ENCODE results near the gene ZNF273. TPM values are rescaled to one million over a fixed set of nuclear protein-coding genes. Genes with fewer than 3 reads are reported as not detected.
"Not testable (repeated sequence)": the region's sequence is repeated elsewhere in the genome, so short reads cannot be mapped to it uniquely, and the experiment has no call there.

ZNF273 gene
- total RNA-seq, 2 donors from 2014 or later: 5.9 to 6.7 TPM

DNA sequence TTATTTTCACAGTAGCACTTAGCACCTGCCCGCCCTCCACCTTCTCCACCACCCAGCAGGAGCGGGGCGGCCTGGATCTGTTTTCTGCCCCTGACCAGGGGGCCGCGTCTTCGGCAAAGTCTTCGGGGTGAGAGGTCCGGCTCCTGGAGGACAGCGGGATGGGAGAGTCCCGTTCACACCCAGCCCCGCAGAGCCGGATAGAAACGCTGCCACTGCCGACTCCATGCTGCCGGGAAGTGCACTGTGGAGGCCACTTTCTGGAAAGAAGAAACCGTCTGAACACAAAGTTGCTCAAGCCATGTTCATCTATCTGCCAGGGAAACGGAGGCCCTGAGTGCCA is 14.5 kb upstream of the ZNF273 start:
- ATAC-seq: peak; percentile 46
- Mint-ChIP-seq H3K4me3 (peak overlapping the region; percentile 94), H3K4me1 (peaks cover 16% of the 10 kb centered on the region), H3K27ac (peak overlapping the region; percentile 81), H3K36me3 (ENCODE audit: low read depth) (peaks cover 6% of the 10 kb centered on the region), H3K27me3 (peaks cover 59% of the 10 kb centered on the region)
- DNase-seq: no peak
- no peaks in the 10 kb centered on the region for H3K9me3 ChIP-seq (ENCODE audit: control insufficient read depth, low read length, poor library complexity, severe bottlenecking)

GRCh38 chr7:64888901-64889685 is 14.0 kb upstream of the ZNF273 start:
- peak; percentile 50 for ATAC-seq
- Mint-ChIP-seq H3K36me3 (ENCODE audit: low read depth) (peaks cover 6% of the 10 kb centered on the region), H3K4me1 (peaks cover 16% of the 10 kb centered on the region), H3K27me3 (peaks cover 54% of the 10 kb centered on the region), H3K4me3 (peak overlapping the region; percentile 94), H3K27ac (peak overlapping the region; percentile 81)
- no peak for DNase-seq
- no peaks in the 10 kb centered on the region for H3K9me3 ChIP-seq (ENCODE audit: control insufficient read depth, low read length, poor library complexity, severe bottlenecking)

- peaks cover 47% of the 10 kb centered on the region for H3K27me3 Mint-ChIP-seq
- H3K27ac Mint-ChIP-seq: no peak overlapping the region
- ATAC-seq: no peak
- peak overlapping the region; percentile 76 for H3K4me3 Mint-ChIP-seq
- H3K4me1 Mint-ChIP-seq: peaks cover 16% of the 10 kb centered on the region
- peaks cover 6% of the 10 kb centered on the region for H3K36me3 Mint-ChIP-seq (ENCODE audit: low read depth)
- no peak for DNase-seq
- H3K9me3 ChIP-seq (ENCODE audit: control insufficient read depth, low read length, poor library complexity, severe bottlenecking): no peaks in the 10 kb centered on the region
Observed at GRCh38 chr7:64889686-64890162, 13.3 kb upstream of the ZNF273 start.

- H3K4me3 Mint-ChIP-seq: peak overlapping the region; percentile 12
- H3K27me3 Mint-ChIP-seq: peaks cover 42% of the 10 kb centered on the region
- ATAC-seq; H3K36me3 Mint-ChIP-seq (ENCODE audit: low read depth); DNase-seq; H3K9me3 ChIP-seq (ENCODE audit: control insufficient read depth, low read length, poor library complexity, severe bottlenecking); H3K27ac Mint-ChIP-seq: not testable (repeated sequence)
- peaks cover 16% of the 10 kb centered on the region for H3K4me1 Mint-ChIP-seq
Observed at GRCh38 chr7:64890273-64890672, 12.8 kb upstream of the ZNF273 start.

DNA sequence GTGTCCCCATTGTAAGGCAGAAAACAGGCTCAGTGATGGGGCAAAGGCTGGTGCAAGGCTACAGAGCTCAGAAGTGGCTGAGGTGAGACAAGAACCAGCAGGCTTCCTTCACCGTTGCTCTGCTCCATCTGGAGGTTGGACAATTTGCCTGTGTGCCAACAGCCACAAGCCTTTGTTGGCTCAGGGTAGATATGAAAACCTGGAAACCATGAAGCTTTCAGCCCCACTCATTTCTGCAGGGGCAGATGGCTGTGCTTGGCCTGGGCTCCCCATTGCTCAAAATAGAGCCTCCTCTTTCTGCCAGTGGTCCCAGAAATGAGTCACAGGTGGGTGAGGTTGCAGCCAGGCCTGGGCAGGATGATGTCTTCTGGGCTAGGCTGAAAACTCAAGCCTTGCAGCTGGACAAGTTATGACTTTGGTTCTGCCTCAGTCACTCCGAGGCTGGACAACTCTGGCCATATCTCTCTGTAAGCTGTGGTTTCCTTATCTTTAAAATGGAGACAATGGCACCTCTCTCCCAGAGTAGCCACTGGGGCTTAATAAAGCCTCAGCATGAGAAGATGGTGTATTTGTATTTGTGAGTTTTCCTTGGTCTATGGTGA is 12.2 kb upstream of the ZNF273 start:
- Mint-ChIP-seq H3K4me3 (no peak overlapping the region), H3K27ac (no peak overlapping the region), H3K4me1 (peaks cover 16% of the 10 kb centered on the region), H3K27me3 (peaks cover 36% of the 10 kb centered on the region), H3K36me3 (ENCODE audit: low read depth) (peaks cover 3% of the 10 kb centered on the region)
- ATAC-seq (no peak), DNase-seq (no peak)
- no peaks in the 10 kb centered on the region for H3K9me3 ChIP-seq (ENCODE audit: control insufficient read depth, low read length, poor library complexity, severe bottlenecking)

DNA sequence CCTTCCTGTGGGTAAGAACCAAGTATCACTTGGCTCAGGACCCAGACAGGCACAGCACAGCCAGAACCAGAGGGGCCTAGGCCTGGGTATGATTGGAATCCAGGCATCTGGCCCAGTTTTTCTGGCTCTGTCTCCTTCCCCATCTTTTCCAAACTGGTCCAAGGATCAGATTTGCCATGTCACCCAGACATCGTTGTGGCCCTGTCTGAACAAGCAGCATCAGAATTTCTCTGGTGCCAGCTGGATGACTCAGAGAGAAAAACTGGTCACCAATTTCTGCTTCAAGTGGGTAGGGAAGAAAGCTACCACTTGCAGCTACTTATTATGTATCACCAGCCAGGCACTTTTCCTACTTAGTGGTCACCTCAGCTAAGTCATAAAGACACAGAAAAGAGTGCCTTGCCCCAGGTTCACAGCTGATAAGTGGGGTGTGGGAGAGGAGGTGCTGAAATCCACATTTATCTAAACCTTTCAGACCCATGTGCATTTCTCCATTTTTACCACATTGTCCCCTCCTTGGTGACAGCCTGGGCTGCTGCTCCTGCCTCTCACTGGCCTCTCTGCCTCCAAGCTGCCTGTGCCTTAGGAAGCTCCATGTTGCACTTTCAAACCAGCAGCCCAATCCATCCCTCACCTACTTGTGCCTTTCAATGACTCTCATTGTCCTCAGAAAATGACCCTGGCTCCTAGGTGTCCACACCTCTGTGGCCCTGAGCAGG is 11.6 kb upstream of the ZNF273 start:
- not testable (repeated sequence) for H3K36me3 Mint-ChIP-seq (ENCODE audit: low read depth); ATAC-seq; H3K4me3 Mint-ChIP-seq; H3K27ac Mint-ChIP-seq; H3K9me3 ChIP-seq (ENCODE audit: control insufficient read depth, low read length, poor library complexity, severe bottlenecking); DNase-seq
- peaks cover 14% of the 10 kb centered on the region for H3K4me1 Mint-ChIP-seq
- peaks cover 29% of the 10 kb centered on the region for H3K27me3 Mint-ChIP-seq

- H3K9me3 ChIP-seq (ENCODE audit: control insufficient read depth, low read length, poor library complexity, severe bottlenecking): no peaks in the 10 kb centered on the region
- no peak for ATAC-seq
- Mint-ChIP-seq H3K36me3 (ENCODE audit: low read depth) (peaks cover 3% of the 10 kb centered on the region), H3K4me1 (peaks cover 11% of the 10 kb centered on the region), H3K27ac (no peak overlapping the region), H3K27me3 (peaks cover 23% of the 10 kb centered on the region), H3K4me3 (peak overlapping the region; percentile 9)
- DNase-seq: no peak
Observed at GRCh38 chr7:64892116-64892515, 11.0 kb upstream of the ZNF273 start.

DNA sequence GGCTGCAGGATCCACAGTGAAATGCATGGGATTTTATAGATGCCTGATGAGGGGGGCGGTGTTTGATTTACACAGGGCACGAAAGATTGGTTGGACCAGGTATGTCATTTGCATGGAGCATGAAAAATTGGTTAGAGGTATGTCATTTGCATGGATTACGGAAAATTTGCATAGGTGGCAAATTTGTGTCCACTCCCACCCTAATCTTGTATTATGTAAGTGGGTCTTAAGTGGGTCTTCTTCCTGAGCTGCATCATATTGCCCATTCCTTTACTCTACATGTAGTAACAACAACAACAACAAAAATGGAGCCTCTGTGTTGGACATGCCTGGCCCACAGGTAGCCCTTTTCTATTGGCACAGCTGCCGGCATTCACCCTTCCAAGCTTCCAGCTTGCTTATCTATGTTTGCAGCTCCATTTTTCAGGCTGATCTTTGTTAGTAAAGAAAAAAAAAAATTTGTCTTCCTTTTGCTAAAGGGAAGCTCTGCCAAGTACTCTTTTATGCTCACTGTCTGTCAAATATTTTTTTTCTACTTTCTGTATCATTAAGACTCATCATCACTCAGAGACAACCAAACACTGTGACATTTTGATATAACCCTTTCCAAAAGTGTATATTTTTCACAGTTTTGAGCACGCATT is 10.3 kb upstream of the ZNF273 start:
- H3K9me3 ChIP-seq (ENCODE audit: control insufficient read depth, low read length, poor library complexity, severe bottlenecking): no peaks in the 10 kb centered on the region
- H3K4me3 Mint-ChIP-seq: no peak overlapping the region
- H3K27ac Mint-ChIP-seq: no peak overlapping the region
- DNase-seq: no peak
- no peak for ATAC-seq
- peaks cover 3% of the 10 kb centered on the region for H3K36me3 Mint-ChIP-seq (ENCODE audit: low read depth)
- H3K27me3 Mint-ChIP-seq: peaks cover 20% of the 10 kb centered on the region
- peaks cover 11% of the 10 kb centered on the region for H3K4me1 Mint-ChIP-seq

- no peak for DNase-seq
- H3K4me3 Mint-ChIP-seq: no peak overlapping the region
- no peak for ATAC-seq
- H3K27me3 Mint-ChIP-seq: peaks cover 14% of the 10 kb centered on the region
- no peaks in the 10 kb centered on the region for H3K36me3 Mint-ChIP-seq (ENCODE audit: low read depth)
- H3K4me1 Mint-ChIP-seq: peaks cover 5% of the 10 kb centered on the region
- no peak overlapping the region for H3K27ac Mint-ChIP-seq
- no peaks in the 10 kb centered on the region for H3K9me3 ChIP-seq (ENCODE audit: control insufficient read depth, low read length, poor library complexity, severe bottlenecking)
Observed at GRCh38 chr7:64893401-64893800, 9.7 kb upstream of the ZNF273 start.

DNA sequence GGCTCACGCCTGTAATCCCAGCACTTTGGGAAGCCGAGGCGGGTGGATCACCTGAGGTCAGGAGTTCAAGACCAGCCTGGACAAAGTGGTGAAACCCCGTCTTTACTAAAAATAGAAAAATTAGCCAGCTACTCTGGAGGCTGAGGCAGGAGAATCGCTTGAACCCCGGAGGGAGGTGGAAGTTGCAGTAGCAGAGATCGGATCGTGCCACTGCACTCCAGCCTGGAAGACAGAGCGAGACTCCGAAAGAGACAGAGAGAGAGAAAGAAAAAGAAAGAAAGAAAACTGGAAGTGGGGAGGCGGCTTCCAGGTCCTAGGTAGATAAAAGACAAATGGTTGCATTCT is 640 bp upstream of the ZNF273 start:
- not testable (repeated sequence) for H3K36me3 Mint-ChIP-seq (ENCODE audit: low read depth); H3K9me3 ChIP-seq (ENCODE audit: control insufficient read depth, low read length, poor library complexity, severe bottlenecking); ATAC-seq; H3K27me3 Mint-ChIP-seq; DNase-seq
- Mint-ChIP-seq H3K4me1 (peaks cover 17% of the 10 kb centered on the region), H3K27ac (peak overlapping the region; percentile 75), H3K4me3 (peak overlapping the region; percentile 95)

DNA sequence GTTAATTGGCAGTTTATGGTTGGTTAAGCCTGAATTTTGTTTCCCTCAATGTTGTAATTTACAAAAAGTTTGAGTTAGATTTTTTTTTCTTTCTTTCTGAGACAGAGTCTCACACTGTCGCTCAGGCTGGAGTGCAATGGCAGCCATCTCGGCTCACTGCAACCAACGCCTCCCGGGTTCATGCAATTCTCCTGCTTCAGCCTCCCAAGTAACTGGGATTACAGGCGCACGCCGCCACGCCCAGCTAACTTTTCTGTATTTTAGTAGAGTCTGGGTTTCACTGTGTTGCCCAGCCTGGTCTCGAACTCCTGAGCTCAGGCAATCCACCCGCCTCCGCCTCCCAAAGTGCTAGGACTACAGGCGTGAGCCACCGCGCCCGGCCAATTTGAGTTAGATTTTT is 935 bp downstream of the ZNF273 start:
- Mint-ChIP-seq H3K4me3 (peak overlapping the region; percentile 95), H3K4me1 (peaks cover 27% of the 10 kb centered on the region), H3K27ac (peak overlapping the region; percentile 95), H3K36me3 (ENCODE audit: low read depth) (no peaks in the 10 kb centered on the region), H3K27me3 (no peaks in the 10 kb centered on the region)
- no peak for DNase-seq
- no peaks in the 10 kb centered on the region for H3K9me3 ChIP-seq (ENCODE audit: control insufficient read depth, low read length, poor library complexity, severe bottlenecking)
- ATAC-seq: no peak

GRCh38 chr7:64905133-64905532 is 2.1 kb downstream of the ZNF273 start:
- no peak for ATAC-seq
- no peak for DNase-seq
- H3K4me1 Mint-ChIP-seq: peaks cover 33% of the 10 kb centered on the region
- no peaks in the 10 kb centered on the region for H3K27me3 Mint-ChIP-seq
- H3K4me3 Mint-ChIP-seq: no peak overlapping the region
- H3K9me3 ChIP-seq (ENCODE audit: control insufficient read depth, low read length, poor library complexity, severe bottlenecking): no peaks in the 10 kb centered on the region
- H3K27ac Mint-ChIP-seq: no peak overlapping the region
- no peaks in the 10 kb centered on the region for H3K36me3 Mint-ChIP-seq (ENCODE audit: low read depth)

GRCh38 chr7:64905547-64905946 is 2.5 kb downstream of the ZNF273 start:
- ATAC-seq (no peak), DNase-seq (no peak)
- Mint-ChIP-seq H3K36me3 (ENCODE audit: low read depth) (no peaks in the 10 kb centered on the region), H3K27me3 (no peaks in the 10 kb centered on the region), H3K4me3 (no peak overlapping the region), H3K27ac (no peak overlapping the region), H3K4me1 (peaks cover 35% of the 10 kb centered on the region)
- no peaks in the 10 kb centered on the region for H3K9me3 ChIP-seq (ENCODE audit: control insufficient read depth, low read length, poor library complexity, severe bottlenecking)

Data from T-helper 17 cell (primary cell).